ENCODE measurements around the gene NUDT12. TPM values are rescaled to one million over a fixed set of nuclear protein-coding genes. Genes with fewer than 3 reads are reported as not detected.

NUDT12 gene
- 10 to 100 TPM in 3 of 4 donors, 1 to 10 TPM in 1; 1.5 to 37.1 (median 11.5) TPM for total RNA-seq

DNA sequence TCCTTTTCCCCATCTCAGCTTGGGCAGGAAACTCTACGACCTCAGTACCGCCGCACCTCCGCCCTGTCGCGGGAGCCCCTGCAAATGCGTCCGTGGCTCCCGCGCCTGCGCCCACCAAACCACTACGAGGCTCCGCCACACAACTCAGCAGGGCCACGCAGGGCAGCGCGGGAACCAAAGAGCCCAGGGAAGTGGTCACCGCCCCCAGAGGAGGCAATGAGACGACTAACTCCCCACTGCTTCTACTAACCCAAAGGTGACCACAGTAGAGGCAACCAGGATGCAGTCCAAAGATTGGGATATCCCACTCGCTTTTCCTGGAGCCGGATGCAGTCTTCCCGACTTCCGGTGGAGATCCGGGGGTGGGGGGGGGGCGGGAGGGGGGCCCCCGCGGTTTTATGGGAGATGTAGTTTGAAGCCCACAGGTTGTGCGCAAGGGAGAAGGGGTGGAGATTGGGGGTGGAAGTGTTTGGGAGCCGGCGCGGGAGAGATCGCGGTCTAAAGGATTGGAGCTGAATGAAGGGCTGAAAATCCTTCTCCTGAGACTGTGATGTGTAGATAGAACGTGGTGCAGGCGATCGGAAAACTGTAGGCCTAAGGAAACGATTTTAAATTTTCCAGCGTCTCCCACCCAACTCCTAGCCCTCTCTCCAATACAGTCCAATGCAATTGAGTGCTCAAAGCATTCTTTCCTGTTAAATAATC lies at the start of gene NUDT12:
TSS of gene NUDT12 (minus strand) at position 337 of the 705 bp plus-strand sequence. CDS start 2,541 bp downstream, outside the sequence.
- DNase-seq, result peak; percentile 61 to 70
- intact Hi-C loops (cut with DNase I; ENCODE audit: low total_unique reads), result no loop called here

DNA sequence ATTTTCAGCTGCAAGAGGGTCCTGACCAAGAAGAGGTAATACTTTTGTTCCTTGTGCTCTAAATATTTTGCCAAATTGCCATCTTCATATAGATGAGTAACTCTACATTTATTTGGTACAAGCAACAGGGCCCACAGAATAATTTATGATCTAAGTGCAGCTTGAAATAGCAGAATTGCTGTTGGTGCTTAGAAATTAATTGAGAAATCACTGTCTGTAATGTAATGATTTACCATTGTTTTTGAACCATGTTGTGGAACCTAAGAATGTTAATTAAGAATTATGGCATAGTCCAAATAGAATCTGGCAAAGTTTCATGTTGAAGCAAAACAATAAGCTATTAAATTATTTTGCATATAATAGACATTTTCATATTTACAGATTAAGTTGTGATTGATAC lies 44.8 kb upstream of the NUDT12 start:
- no peak for DNase-seq
- TF ChIP-seq, protein P1, sequence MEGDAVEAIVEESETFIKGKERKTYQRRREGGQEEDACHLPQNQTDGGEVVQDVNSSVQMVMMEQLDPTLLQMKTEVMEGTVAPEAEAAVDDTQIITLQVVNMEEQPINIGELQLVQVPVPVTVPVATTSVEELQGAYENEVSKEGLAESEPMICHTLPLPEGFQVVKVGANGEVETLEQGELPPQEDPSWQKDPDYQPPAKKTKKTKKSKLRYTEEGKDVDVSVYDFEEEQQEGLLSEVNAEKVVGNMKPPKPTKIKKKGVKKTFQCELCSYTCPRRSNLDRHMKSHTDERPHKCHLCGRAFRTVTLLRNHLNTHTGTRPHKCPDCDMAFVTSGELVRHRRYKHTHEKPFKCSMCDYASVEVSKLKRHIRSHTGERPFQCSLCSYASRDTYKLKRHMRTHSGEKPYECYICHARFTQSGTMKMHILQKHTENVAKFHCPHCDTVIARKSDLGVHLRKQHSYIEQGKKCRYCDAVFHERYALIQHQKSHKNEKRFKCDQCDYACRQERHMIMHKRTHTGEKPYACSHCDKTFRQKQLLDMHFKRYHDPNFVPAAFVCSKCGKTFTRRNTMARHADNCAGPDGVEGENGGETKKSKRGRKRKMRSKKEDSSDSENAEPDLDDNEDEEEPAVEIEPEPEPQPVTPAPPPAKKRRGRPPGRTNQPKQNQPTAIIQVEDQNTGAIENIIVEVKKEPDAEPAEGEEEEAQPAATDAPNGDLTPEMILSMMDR (IDR thresholded peaks at IDR 0.05), result no peak
- TF ChIP-seq POLR2A (IDR thresholded peaks at IDR 0.05), result no peak
- intact Hi-C loops (cut with DNase I; ENCODE audit: low total_unique reads), result no loop called here
- no peak overlapping the region for H3K27ac ChIP-seq
- H3K4me1 ChIP-seq, result no peaks in the 10 kb centered on the region
- H3K9me3 ChIP-seq, result no peaks in the 10 kb centered on the region
- no peaks in the 10 kb centered on the region for H3K27me3 ChIP-seq
- H3K36me3 ChIP-seq, result no peaks in the 10 kb centered on the region
- no peak overlapping the region for H3K4me3 ChIP-seq

More for the DNA sequence above, at the start of gene NUDT12:
- TF ChIP-seq, protein P1 (IDR thresholded peaks at IDR 0.05), result no peak
- TF ChIP-seq POLR2A (IDR thresholded peaks at IDR 0.05), result peak in 1 of 2 donors; percentile 31
- peaks cover 0 to 4% of the 10 kb centered on the region in 2 donors for H3K4me1 ChIP-seq
- H3K4me3 ChIP-seq, result peak within 1 kb of the TSS; percentile 61 to 65
- peak within 1 kb of the TSS; percentile 85 to 86 for H3K27ac ChIP-seq
- H3K9me3 ChIP-seq, result no peaks in the 10 kb centered on the region
- no peaks in the 10 kb centered on the region for H3K27me3 ChIP-seq
- no peaks in the 10 kb centered on the region for H3K36me3 ChIP-seq

DNA sequence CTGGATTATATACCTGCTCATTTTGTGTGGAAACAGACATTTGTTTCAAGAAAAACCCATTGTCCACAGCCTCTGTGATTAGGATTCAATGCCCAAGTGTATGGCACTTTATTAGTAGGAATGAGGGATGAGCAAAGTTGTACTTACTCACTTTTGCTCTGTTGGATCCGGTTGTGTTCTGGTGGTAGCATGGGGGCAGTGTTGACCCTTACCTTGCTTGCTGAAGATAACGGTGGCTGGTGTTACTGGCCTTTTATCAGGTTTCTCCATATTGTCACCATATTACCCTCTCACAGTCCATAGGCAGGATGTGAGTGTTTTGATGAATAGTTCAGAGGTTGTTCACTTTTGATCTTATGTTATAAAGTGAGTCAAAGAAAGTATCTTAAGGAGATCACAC lies 42.7 kb upstream of the NUDT12 start:
- H3K9me3 ChIP-seq, result no peaks in the 10 kb centered on the region
- no peaks in the 10 kb centered on the region for H3K27me3 ChIP-seq
- intact Hi-C loops (cut with DNase I; ENCODE audit: low total_unique reads), result no loop called here

DNA sequence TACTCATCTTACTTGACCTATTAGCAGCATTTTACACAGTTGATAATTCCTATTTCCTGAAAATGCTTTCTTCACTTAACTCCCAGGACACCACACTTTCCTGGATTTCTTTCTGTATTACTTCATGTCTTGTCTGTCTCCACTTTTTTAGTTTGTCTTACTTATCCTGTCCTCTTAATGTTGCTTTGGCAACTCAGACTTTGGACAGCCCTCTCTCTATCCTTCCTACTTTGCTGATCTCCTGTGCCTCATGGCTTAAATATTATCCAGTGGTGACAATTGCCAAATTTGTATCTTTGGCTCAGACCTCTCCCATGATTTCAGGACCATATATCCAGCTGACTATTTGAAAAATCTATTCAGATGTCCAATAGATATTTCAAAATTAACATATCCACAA lies 39.8 kb upstream of the NUDT12 start:
- Histone ChIP-seq H3K27ac (no peak overlapping the region), H3K9me3 (no peaks in the 10 kb centered on the region), H3K27me3 (no peaks in the 10 kb centered on the region), H3K36me3 (no peaks in the 10 kb centered on the region), H3K4me3 (no peak overlapping the region), H3K4me1 (no peaks in the 10 kb centered on the region)
- no peak for TF ChIP-seq POLR2A (IDR thresholded peaks at IDR 0.05)
- TF ChIP-seq, protein P1 (IDR thresholded peaks at IDR 0.05), result no peak
- DNase-seq, result no peak
- intact Hi-C loops (cut with DNase I; ENCODE audit: low total_unique reads), result no loop called here

More for the DNA sequence above, 42.7 kb upstream of the NUDT12 start:
- no peak for DNase-seq
- TF ChIP-seq, protein P1 (IDR thresholded peaks at IDR 0.05), result no peak
- no peak for TF ChIP-seq POLR2A (IDR thresholded peaks at IDR 0.05)
- Histone ChIP-seq H3K4me1 (no peaks in the 10 kb centered on the region), H3K27ac (no peak overlapping the region), H3K4me3 (no peak overlapping the region), H3K36me3 (no peaks in the 10 kb centered on the region)

DNA sequence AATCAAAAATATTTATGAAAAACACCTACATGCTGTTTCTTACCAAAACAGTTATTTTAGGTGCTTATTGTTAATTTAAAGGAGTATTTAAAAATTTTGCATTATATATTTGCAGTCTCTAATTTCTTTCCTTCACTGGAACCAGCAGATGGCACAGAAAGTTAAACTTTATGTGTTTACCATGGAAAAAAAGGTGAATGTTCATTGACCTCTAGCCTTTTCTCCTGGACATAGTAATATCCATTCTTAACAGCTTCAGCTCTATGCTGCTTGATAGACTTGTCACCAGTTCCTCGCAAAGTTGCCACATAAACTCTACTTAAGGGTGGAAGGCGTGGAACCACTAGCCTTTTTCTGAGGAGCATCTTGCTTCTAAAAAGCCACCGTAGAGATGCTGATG lies 38.7 kb upstream of the NUDT12 start:
- H3K36me3 ChIP-seq, result no peaks in the 10 kb centered on the region
- TF ChIP-seq POLR2A (IDR thresholded peaks at IDR 0.05), result no peak
- TF ChIP-seq, protein P1 (IDR thresholded peaks at IDR 0.05), result no peak
- H3K27me3 ChIP-seq, result no peaks in the 10 kb centered on the region
- no peaks in the 10 kb centered on the region for H3K9me3 ChIP-seq
- no peak overlapping the region for H3K4me3 ChIP-seq
- H3K27ac ChIP-seq, result no peak overlapping the region
- no peak for DNase-seq
- intact Hi-C loops (cut with DNase I; ENCODE audit: low total_unique reads), result no loop called here
- no peaks in the 10 kb centered on the region for H3K4me1 ChIP-seq
